WTC11 (cell line): ENCODE results near the gene GABRG3.

ENCODE experiments used
- ATF3 ChIP-seq: sonication (generic); formaldehyde crosslinking; conservative IDR thresholded peaks from 2 replicates; pipeline ENCODE4 v1.8.1; 2022; ENCODE audit warnings: mild to moderate bottlenecking, missing genetic modification reagents
- CTCF ChIP-seq: fragments of 200-600 bp; IDR thresholded peaks from 2 replicates; pipeline ENCODE4 v1.8.0; 2022; ENCODE audit warnings: antibody characterized with exemption
- ELF4 ChIP-seq: sonication (generic); formaldehyde crosslinking; IDR thresholded peaks from 2 replicates; pipeline ENCODE4 v1.8.1; 2022; ENCODE audit warnings: low read depth, mild to moderate bottlenecking, moderate library complexity, missing genetic modification reagents
- ESRRA ChIP-seq: sonication (generic); formaldehyde crosslinking; IDR thresholded peaks from 2 replicates; pipeline ENCODE4 v1.8.1; 2022; ENCODE audit warnings: mild to moderate bottlenecking, missing genetic modification reagents, borderline replicate concordance
- FOXP4 ChIP-seq: sonication (generic); formaldehyde crosslinking; IDR thresholded peaks from 2 replicates; pipeline ENCODE4 v1.8.0; 2022; ENCODE audit warnings: mild to moderate bottlenecking, missing genetic modification reagents
- NR2C2 ChIP-seq: sonication (generic); formaldehyde crosslinking; IDR thresholded peaks from 2 replicates; pipeline ENCODE4 v1.8.0; 2022; ENCODE audit warnings: mild to moderate bottlenecking, missing genetic modification reagents
- TEAD4 ChIP-seq: sonication (generic); formaldehyde crosslinking; IDR thresholded peaks from 2 replicates; pipeline ENCODE4 v1.8.0; 2022; ENCODE audit warnings: mild to moderate bottlenecking, missing genetic modification reagents
- ZNF232 ChIP-seq: sonication (generic); formaldehyde crosslinking; IDR thresholded peaks from 2 replicates; pipeline ENCODE4 v1.8.0; 2022; ENCODE audit warnings: mild to moderate bottlenecking, missing genetic modification reagents
- ZNF263 ChIP-seq: sonication (generic); formaldehyde crosslinking; IDR thresholded peaks from 2 replicates; pipeline ENCODE4 v1.8.1; 2022; ENCODE audit warnings: low read depth, mild to moderate bottlenecking, moderate library complexity, missing genetic modification reagents

DNA sequence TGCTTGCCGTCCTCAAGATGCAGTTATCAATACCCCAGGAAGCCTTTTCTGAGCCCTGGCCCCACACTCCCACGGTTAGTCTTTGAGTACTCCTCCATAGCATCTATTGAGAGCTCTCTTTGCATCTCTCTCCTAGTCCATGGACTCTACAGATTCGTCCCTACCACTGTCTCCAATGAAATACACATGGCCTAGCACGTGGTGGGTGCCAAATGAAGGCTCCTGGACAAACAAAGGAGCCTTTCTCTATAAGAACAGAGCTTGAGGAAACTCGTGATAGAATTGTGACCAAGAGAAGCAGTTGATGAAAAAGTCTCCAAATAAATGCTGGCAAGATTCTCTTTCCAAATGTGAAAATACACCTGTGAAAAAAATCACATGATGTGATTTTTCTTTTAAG is 166.1 kb downstream of the GABRG3 start:
- TF ChIP-seq CTCF (no peak), NR2C2 (CRISPR knock-in tag) (no peak), ELF4 (no peak), ESRRA (CRISPR knock-in tag) (no peak), ATF3 (CRISPR knock-in tag) (no peak), ZNF232 (CRISPR knock-in tag) (no peak), FOXP4 (CRISPR knock-in tag) (no peak), ZNF263 (CRISPR knock-in tag) (no peak), TEAD4 (no peak)
